ENCODE data around the gene FOS.

Gene FOS

DNA sequence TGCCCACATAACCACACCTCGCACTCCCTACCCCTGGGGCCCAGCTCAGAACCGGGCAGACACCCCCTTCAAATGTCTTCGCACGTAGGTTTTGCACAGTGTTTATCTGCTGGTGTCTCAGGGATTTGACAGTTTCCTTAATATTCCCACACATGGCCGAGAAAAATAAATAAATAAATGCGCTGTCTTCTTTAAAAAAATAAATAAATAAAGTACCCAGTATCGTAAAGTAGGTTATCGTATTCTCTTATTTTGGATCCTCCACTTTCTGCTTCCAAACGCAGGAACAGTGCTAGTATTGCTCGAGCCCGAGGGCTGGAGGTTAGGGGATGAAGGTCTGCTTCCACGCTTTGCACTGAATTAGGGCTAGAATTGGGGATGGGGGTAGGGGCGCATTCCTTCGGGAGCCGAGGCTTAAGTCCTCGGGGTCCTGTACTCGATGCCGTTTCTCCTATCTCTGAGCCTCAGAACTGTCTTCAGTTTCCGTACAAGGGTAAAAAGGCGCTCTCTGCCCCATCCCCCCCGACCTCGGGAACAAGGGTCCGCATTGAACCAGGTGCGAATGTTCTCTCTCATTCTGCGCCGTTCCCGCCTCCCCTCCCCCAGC lies 710 bp upstream of the FOS start:
- DNase-seq = no peak

DNA sequence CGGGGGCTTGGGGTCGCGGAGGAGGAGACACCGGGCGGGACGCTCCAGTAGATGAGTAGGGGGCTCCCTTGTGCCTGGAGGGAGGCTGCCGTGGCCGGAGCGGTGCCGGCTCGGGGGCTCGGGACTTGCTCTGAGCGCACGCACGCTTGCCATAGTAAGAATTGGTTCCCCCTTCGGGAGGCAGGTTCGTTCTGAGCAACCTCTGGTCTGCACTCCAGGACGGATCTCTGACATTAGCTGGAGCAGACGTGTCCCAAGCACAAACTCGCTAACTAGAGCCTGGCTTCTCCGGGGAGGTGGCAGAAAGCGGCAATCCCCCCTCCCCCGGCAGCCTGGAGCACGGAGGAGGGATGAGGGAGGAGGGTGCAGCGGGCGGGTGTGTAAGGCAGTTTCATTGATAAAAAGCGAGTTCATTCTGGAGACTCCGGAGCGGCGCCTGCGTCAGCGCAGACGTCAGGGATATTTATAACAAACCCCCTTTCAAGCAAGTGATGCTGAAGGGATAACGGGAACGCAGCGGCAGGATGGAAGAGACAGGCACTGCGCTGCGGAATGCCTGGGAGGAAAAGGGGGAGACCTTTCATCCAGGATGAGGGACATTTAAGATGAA lies 630 bp downstream of the FOS start:
- DNase-seq = no peak

- peak; percentile 75 for DNase-seq
Measured at GRCh38 chr14:75279763-75280290, 1.2 kb downstream of the FOS start.

DNA sequence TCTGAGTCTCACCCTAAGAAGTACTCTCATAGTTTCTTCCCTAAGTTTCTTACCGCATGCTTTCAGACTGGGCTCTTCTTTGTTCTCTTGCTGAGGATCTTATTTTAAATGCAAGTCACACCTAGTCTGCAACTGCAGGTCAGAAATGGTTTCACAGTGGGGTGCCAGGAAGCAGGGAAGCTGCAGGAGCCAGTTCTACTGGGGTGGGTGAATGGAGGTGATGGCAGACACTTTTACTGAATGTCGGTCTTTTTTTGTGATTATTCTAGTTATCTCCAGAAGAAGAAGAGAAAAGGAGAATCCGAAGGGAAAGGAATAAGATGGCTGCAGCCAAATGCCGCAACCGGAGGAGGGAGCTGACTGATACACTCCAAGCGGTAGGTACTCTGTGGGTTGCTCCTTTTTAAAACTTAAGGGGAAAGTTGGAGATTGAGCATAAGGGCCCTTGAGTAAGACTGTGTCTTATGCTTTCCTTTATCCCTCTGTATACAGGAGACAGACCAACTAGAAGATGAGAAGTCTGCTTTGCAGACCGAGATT lies 1.7 kb downstream of the FOS start:
- no peak for DNase-seq

- DNase-seq = peak; percentile 76
Measured at GRCh38 chr14:75280831-75281653, 2.4 kb downstream of the FOS start.

- DNase-seq = no peak
Measured at GRCh38 chr14:75281654-75282019, 3.0 kb downstream of the FOS start.

- DNase-seq = no peak
Measured at GRCh38 chr14:75282170-75282554, 3.5 kb downstream of the FOS start.

DNA sequence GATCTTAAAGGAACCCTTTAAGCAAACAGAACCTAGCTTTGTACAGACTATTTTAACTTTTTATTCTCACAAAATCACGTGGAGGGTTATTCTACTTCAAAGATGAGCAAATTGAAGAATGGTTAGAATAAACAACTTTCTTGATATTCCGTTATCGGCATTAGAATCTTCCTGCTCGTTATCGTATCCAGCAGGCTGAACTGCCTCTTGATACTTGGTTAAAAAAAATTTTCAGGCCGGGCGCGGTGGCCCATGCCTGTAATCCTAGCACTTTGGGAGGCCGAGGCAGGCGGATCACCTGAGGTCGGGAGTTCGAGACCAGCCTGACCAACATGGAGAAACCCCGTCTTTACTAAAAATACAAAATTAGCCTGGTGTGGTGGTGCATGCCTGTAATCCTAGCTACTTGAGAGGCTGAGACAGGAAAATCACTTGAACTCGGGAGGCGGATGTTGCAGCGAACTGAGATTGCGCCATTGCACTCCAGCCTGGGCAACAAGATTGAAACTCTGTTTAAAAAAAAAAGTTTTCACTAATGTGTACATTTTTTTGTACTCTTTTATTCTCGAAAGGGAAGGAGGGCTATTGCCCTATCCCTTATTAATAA lies 4.0 kb downstream of the FOS start:
- peak; percentile 75 for DNase-seq

DNA sequence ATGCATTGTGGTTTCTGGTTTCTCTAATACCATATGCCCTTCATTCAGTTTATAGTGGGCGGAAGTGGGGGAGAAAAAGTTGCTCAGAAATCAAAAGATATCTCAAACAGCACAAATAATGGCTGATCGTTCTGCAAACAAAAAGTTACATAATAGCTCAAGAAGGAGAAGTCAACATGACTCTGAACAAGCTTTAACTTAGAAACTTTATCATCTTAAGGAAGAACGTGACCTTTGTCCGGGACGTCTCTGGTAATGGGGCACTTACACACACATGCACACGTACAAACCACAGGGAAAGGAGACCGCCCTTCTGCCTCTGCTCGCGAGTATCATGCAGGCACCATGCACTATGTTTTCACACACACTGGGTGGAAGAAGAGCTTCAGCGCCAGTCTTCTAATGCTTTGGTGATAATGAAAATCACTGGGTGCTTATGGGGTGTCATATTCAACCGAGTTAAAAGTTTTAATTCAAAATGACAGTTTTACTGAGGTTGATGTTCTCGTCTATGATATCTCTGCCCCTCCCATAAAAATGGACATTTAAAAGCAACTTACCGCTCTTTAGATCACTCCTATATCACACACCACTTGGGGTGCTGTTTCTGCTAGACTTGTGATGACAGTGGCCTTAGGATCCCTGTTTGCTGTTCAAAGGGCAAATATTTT lies 4.7 kb downstream of the FOS start:
- peak; percentile 76 for DNase-seq

DNA sequence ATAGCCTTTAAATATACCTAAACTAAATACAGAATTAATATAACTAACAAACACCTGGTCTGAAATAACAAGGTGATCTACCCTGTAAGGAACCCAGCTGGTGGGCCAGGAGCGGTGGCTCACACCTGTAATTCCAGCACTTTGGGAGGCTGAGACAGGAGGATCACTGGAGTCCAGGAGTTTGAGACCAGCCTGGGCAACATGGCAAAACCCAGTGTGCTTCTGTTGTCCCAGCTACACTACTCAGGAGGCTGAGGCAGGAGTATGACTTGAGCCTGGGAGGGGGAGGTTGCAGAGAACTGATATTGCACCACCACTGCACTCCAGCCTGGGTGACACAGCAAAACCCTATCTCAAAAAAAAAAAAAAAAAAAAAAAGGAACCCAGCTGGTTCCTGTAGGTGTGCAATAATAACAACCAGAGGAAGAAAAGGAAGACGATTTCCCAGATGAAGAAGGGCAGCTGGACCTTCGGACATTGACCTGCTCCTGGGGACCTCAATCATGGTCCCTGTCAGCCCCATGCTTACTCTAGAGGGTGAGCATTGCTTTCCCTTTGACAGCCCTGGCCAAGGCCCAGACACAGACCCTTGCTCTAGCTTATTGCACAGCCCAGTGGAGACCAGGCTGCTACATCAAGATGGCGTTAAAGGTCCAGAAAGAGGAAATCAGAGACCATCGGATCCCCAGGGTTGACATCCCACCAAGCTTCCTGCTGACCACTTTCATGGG lies 5.4 kb downstream of the FOS start:
- peak; percentile 64 for DNase-seq

DNA sequence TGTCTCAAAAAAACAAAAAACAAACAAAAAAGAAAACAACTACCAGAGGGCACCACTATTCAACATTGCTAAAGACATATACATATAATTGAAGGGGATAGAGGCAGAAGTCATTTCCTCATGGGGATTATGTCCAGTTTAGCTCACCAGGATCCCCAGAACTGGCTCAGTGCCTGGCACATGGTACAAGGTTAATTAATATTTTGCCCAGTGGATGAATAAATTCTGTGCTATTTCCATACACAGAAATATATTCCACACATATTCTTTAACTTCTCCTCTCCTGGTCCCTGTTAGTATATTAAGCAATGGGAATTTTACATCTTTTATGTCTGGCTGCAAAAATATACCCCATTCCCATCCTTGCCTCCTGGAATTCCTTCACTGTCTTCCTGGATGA lies 6.7 kb downstream of the FOS start:
- DNase-seq = no peak

GRCh38 chr14:75286313-75286712 lies 7.7 kb downstream of the FOS start:
- DNase-seq = no peak

DNA sequence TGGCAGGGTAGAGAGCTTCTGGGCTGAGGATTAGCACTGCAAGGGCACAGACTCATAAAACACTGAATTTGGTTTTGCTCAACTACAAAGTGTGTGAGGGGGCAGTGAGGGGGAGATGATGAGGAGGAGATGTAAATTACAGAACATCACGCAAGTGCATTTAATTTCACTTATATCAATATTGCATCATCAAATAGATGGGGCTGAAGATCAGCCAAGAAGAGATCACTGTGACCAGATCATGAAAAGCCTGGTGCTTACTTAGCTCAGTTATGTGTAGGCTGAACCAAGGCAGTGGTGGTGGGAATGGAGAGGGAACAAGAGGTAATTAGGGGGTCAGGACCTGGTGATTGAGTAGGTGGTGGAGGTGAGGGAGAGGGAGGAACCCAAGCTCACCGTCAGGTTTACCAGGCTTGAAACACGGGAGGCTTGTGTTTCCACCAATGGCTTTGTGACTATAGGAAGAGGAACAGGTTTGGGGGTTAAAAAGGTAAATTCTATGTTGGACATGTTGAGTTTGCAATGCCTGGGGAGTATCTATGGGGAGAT lies 11.3 kb downstream of the FOS start:
- no peak for DNase-seq

DNA sequence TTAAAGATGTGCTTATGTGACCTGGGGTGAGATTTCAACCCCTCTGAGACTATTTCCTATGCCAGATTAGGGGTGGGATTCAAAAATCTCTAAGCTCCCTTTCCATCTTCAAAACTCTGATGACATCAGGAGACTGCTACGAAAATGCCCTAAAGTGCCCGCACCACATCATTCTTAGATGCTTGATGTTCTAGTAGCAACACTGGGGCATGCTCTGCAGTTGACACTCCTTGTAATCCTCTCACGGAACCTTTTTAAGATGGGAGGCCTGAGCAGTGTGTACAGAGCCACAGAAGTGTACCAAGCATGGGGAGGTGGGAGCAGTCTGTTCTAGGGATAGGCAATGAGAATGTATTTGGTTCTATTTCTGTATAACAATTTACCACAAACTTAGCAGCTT lies 12.2 kb downstream of the FOS start:
- DNase-seq = no peak

GRCh38 chr14:75291331-75291730 lies 12.7 kb downstream of the FOS start:
- no peak for DNase-seq

DNA sequence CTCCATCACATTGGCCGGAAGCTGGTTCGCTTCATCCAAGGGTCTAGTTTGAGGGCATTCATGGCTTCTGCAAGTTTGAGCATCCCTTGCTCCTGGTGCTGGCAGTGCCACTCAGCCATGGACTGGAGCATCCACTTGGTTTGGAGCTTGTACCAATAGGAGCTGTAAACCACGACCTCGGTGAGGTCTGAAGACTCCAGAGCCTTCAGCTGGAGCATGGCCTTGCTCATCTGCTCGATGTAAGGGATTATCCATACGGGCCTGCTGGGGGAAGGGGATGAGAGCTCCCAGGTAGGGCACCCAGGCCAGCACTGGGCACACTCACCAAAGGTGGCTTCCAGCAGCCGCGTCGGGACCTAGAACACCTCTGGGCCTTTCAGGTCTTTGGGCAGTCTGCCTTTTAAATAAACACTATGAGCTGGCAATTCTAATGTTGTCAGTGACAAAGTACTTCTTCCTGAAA lies 13.5 kb downstream of the FOS start:
- DNase-seq = no peak

GRCh38 chr14:75292886-75293285 lies 14.3 kb downstream of the FOS start:
- DNase-seq = no peak

GRCh38 chr14:75293920-75294648 lies 15.5 kb downstream of the FOS start:
- peak; percentile 99 for DNase-seq

- DNase-seq = no peak
Measured at GRCh38 chr14:75294649-75295033, 16.0 kb downstream of the FOS start.

- DNase-seq = peak; percentile 72
Measured at GRCh38 chr14:75295061-75295461, 16.4 kb downstream of the FOS start.

Measured in right forelimb (tissue), 1 donor.